H9 (cell line): Measurements from ENCODE around the gene RHOB. TPM values are rescaled to one million over a fixed set of nuclear protein-coding genes. Genes with fewer than 3 reads are reported as not detected.

Experiments used
- DNase-seq: peaks from one replicate; pipeline ENCODE4 v3.0.0-alpha.2; 2017
- H2AFZ ChIP-seq: one replicate; pipeline ENCODE4 v1.6.1; 2013; ENCODE audit warnings: mild to moderate bottlenecking, low read length, control low read depth, moderate library complexity
- H2AK5ac ChIP-seq: 2 replicates; pipeline ENCODE4 v1.6.1; 2013; ENCODE audit warnings: low read length, control low read depth, mixed read lengths; ENCODE audit not compliant: insufficient read length
- H2BK120ac ChIP-seq: one replicate; pipeline ENCODE4 v1.6.1; 2013; ENCODE audit warnings: low read depth, mild to moderate bottlenecking, low read length, control low read depth, inconsistent platforms; ENCODE audit not compliant: poor library complexity, severe bottlenecking
- H2BK12ac ChIP-seq: 2 replicates; pipeline ENCODE4 v1.6.1; 2013; ENCODE audit warnings: low read length, control low read depth, mixed read lengths, low read depth; ENCODE audit not compliant: insufficient read length
- H2BK15ac ChIP-seq: 2 replicates; pipeline ENCODE4 v1.6.1; 2013; ENCODE audit warnings: low read depth, low read length, control low read depth
- H2BK20ac ChIP-seq: one replicate; pipeline ENCODE4 v1.6.1; 2013; ENCODE audit warnings: low read depth, mild to moderate bottlenecking, low read length, control low read depth, inconsistent platforms; ENCODE audit not compliant: poor library complexity, severe bottlenecking
- H2BK5ac ChIP-seq: 2 replicates; pipeline ENCODE4 v1.6.1; 2013; ENCODE audit warnings: low read length, control low read depth, mixed read lengths; ENCODE audit not compliant: insufficient read length
- H3K14ac ChIP-seq: 2 replicates; pipeline ENCODE4 v1.6.1; 2013; ENCODE audit warnings: low read length, control low read depth; ENCODE audit not compliant: insufficient read depth
- H3K18ac ChIP-seq: 2 replicates; pipeline ENCODE4 v1.6.1; 2013; ENCODE audit warnings: low read depth, mild to moderate bottlenecking, mixed read lengths, low read length, control low read depth; ENCODE audit not compliant: insufficient read length
- H3K23ac ChIP-seq: 2 replicates; pipeline ENCODE4 v1.6.1; 2013; ENCODE audit warnings: low read length, control low read depth, mixed read lengths, low read depth; ENCODE audit not compliant: insufficient read length
- H3K23me2 ChIP-seq: 2 replicates; pipeline ENCODE4 v1.6.1; 2013; ENCODE audit warnings: low read depth, mild to moderate bottlenecking, mixed read lengths, low read length, control low read depth; ENCODE audit not compliant: insufficient read length, poor library complexity, severe bottlenecking
- H3K27ac ChIP-seq: 2 replicates; pipeline ENCODE4 v1.5.1; 2013; ENCODE audit warnings: low read length, control low read depth, mixed read lengths, low read depth; ENCODE audit not compliant: insufficient read length
- H3K27me3 ChIP-seq: 2 replicates; pipeline ENCODE4 v1.6.1; 2013; ENCODE audit warnings: low read length, control low read depth, inconsistent platforms; ENCODE audit not compliant: insufficient read depth
- H3K4ac ChIP-seq: 2 replicates; pipeline ENCODE4 v1.6.1; 2013; ENCODE audit warnings: low read depth, mild to moderate bottlenecking, control low read depth, inconsistent platforms, low read length, moderate library complexity
- H3K4me1 ChIP-seq: 2 replicates; pipeline ENCODE4 v1.6.1; 2013; ENCODE audit warnings: low read length, control low read depth, inconsistent platforms; ENCODE audit not compliant: insufficient read depth
- H3K4me2 ChIP-seq: 2 replicates; pipeline ENCODE4 v1.6.1; 2013; ENCODE audit warnings: low read length, control low read depth, mixed read lengths; ENCODE audit not compliant: insufficient read length, insufficient read depth
- H3K56ac ChIP-seq: 2 replicates; pipeline ENCODE4 v1.6.1; 2013; ENCODE audit warnings: low read depth, mild to moderate bottlenecking, mixed read lengths, low read length, control low read depth; ENCODE audit not compliant: insufficient read length
- H3K79me1 ChIP-seq: 2 replicates; pipeline ENCODE4 v1.6.1; 2013; ENCODE audit warnings: low read depth, mild to moderate bottlenecking, moderate library complexity, low read length, control low read depth, inconsistent platforms; ENCODE audit not compliant: insufficient read depth, poor library complexity, severe bottlenecking
- H3K79me2 ChIP-seq: 2 replicates; pipeline ENCODE4 v1.6.1; 2013; ENCODE audit warnings: low read length, control low read depth, inconsistent platforms; ENCODE audit not compliant: insufficient read depth
- H3K9ac ChIP-seq: 2 replicates; pipeline ENCODE4 v1.6.1; 2013; ENCODE audit warnings: low read length, control low read depth, mixed read lengths; ENCODE audit not compliant: insufficient read length; ENCODE audit errors: extremely low read depth
- H3K9me3 ChIP-seq: one replicate; pipeline ENCODE4 v1.6.1; 2013; ENCODE audit warnings: low read depth, low read length, inconsistent platforms; ENCODE audit not compliant: control insufficient read depth
- H3T11ph ChIP-seq: one replicate; pipeline ENCODE4 v1.6.1; 2013; ENCODE audit warnings: mild to moderate bottlenecking, low read length, control low read depth, inconsistent platforms
- H4K20me1 ChIP-seq: one replicate; pipeline ENCODE4 v1.6.1; 2013; ENCODE audit not compliant: control insufficient read depth, insufficient read length, insufficient read depth
- H4K5ac ChIP-seq: 2 replicates; pipeline ENCODE4 v1.6.1; 2013; ENCODE audit warnings: low read depth, mild to moderate bottlenecking, mixed read lengths, low read length, control low read depth; ENCODE audit not compliant: insufficient read length
- H4K8ac ChIP-seq: replicated peaks from 2 replicates; pipeline ENCODE4 v1.6.1; 2013; ENCODE audit warnings: low read length, control low read depth, mixed read lengths, low read depth; ENCODE audit not compliant: insufficient read length
- H4K91ac ChIP-seq: 2 replicates; pipeline ENCODE4 v1.6.1; 2013; ENCODE audit warnings: low read depth, mild to moderate bottlenecking, moderate library complexity, mixed read lengths, low read length, control low read depth; ENCODE audit not compliant: insufficient read length
- H3K27ac Mint-ChIP-seq, 3 experiments: 2 replicates in 2 of 3; 3 replicates in 1 of 3; pipeline ENCODE4 v1.8.0; 2020 to 2021; ENCODE audit warnings: mixed read lengths in 3 of 3, mild to moderate bottlenecking in 1 of 3, moderate library complexity in 1 of 3
- H3K27me3 Mint-ChIP-seq: 2 replicates; pipeline ENCODE4 v1.8.0; 2021; ENCODE audit warnings: low read depth, mild to moderate bottlenecking, moderate library complexity, mixed read lengths
- H3K36me3 Mint-ChIP-seq, 3 experiments: 2 replicates in 2 of 3; 3 replicates in 1 of 3; pipeline ENCODE4 v1.8.0; 2020 to 2021; ENCODE audit warnings: low read depth in 3 of 3, mixed read lengths in 3 of 3; ENCODE audit not compliant: insufficient read depth in 1 of 3
- H3K4me1 Mint-ChIP-seq, 2 experiments: 2 replicates each; pipeline ENCODE4 v1.8.0; 2020; ENCODE audit warnings: mixed read lengths in 2 of 2
- H3K4me3 Mint-ChIP-seq, 2 experiments: 2 replicates in 1 of 2; 3 replicates in 1 of 2; pipeline ENCODE4 v1.8.0; 2020 to 2021; ENCODE audit warnings: mild to moderate bottlenecking in 2 of 2, mixed read lengths in 2 of 2, moderate library complexity in 1 of 2
- H3K9me3 Mint-ChIP-seq, 2 experiments: 2 replicates in 1 of 2; 3 replicates in 1 of 2; pipeline ENCODE4 v1.8.0; 2020; ENCODE audit warnings: mild to moderate bottlenecking in 2 of 2, mixed read lengths in 2 of 2, moderate library complexity in 1 of 2
- CTCF ChIP-seq: fragments of 200-600 bp; sonication (generic); conservative IDR thresholded peaks from 3 replicates; pipeline ENCODE4 v1.8.0; 2021; ENCODE audit warnings: antibody characterized with exemption, mild to moderate bottlenecking
- WGBS: extraction: QIAGEN DNeasy Blood & Tissue Kit; methylation state at CpG from one replicate; pipeline ENCODE4 v1.1.7; 2013; ENCODE audit warnings: missing lambda C conversion rate, low lambda C conversion rate, mixed read lengths; ENCODE audit not compliant: insufficient read length; ENCODE audit errors: extremely low coverage; 5-methylcytosine and 5-hydroxymethylcytosine counted together
- total RNA-seq: library from RNA; stranded (reverse); gene quantifications from 2 replicates; pipeline ENCODE4 v1.2.1, GENCODE V29; 2021

The RHOB gene
- total RNA-seq, 1 experiment from 2014 or later = 10.3 TPM

DNA sequence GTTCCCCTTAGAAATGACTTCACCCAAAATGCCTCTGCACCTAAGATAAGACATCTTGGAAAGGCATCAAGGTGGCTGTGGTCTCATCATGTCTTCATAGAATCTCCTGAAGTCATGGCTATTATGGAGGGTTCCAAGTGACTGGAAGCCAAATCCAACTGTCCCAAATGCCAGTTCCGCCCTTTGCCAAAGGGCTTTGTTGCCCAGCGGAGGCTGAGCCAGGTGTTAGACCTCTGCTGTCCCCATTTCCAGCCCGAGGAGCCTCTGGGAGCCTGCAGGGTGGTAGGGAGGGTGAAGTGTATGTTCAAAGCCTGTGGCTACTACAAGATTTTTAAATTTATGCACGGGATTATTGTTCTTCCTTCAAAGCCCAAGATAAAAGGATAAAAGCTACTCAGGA lies 25.7 kb downstream of the RHOB start:
- H3K27me3 Mint-ChIP-seq = peaks cover 24% of the 10 kb centered on the region
- DNase-seq = no peak
- H3K4ac ChIP-seq = no peak overlapping the region
- no peaks in the 10 kb centered on the region for H3K36me3 Mint-ChIP-seq
- H3K27ac Mint-ChIP-seq = no peak overlapping the region
- no peak overlapping the region for H3K4me2 ChIP-seq
- no peak overlapping the region for H2BK15ac ChIP-seq
- no peak overlapping the region for H3K18ac ChIP-seq
- H3K27ac ChIP-seq = no peak overlapping the region
- WGBS = no CpG with 5 or more reads among the region's 4 CpGs
- H2AK5ac ChIP-seq = no peak overlapping the region
- H3K14ac ChIP-seq = no peak overlapping the region
- H3K23ac ChIP-seq = no peak overlapping the region
- no peak overlapping the region for H3T11ph ChIP-seq
- no peaks in the 10 kb centered on the region for H3K79me1 ChIP-seq
- H3K56ac ChIP-seq = no peak overlapping the region
- peaks cover 10 to 13% of the 10 kb centered on the region in 2 experiments for H3K4me1 Mint-ChIP-seq
- no peak overlapping the region for H4K8ac ChIP-seq
- H2AFZ ChIP-seq = no peak overlapping the region
- no peak for TF ChIP-seq CTCF
- H4K20me1 ChIP-seq = no peaks in the 10 kb centered on the region
- H3K9me3 Mint-ChIP-seq = no peaks in the 10 kb centered on the region
- no peaks in the 10 kb centered on the region for H3K9me3 ChIP-seq
- H3K9ac ChIP-seq = no peak overlapping the region
- H2BK120ac ChIP-seq = no peak overlapping the region
- H3K23me2 ChIP-seq = no peaks in the 10 kb centered on the region
- no peaks in the 10 kb centered on the region for H3K79me2 ChIP-seq
- H3K4me3 Mint-ChIP-seq = no peak overlapping the region
- no peaks in the 10 kb centered on the region for H3K27me3 ChIP-seq
- H2BK20ac ChIP-seq = no peak overlapping the region
- H3K4me1 ChIP-seq = no peaks in the 10 kb centered on the region; the same call in 1 of the 2 replicates
- H4K5ac ChIP-seq = no peak overlapping the region
- H2BK5ac ChIP-seq = no peak overlapping the region
- no peak overlapping the region for H4K91ac ChIP-seq
- no peak overlapping the region for H2BK12ac ChIP-seq
